ENCODE results near the gene DUOXA2.
"Not testable (repeated sequence)": the region's sequence is repeated elsewhere in the genome, so short reads cannot be mapped to it uniquely, and the experiment has no call there.

DUOXA2 gene

GRCh38 chr15:45118131-45118588, 4.0 kb downstream of the DUOXA2 start:
- DNase-seq: peak; percentile 81

- DNase-seq: no peak
Measured at GRCh38 chr15:45118996-45119395, 4.9 kb downstream of the DUOXA2 start.

GRCh38 chr15:45120081-45120972, 6.2 kb downstream of the DUOXA2 start:
- no peak for DNase-seq

- no peak for DNase-seq
Measured at GRCh38 chr15:45121020-45121419, 6.9 kb downstream of the DUOXA2 start.

- DNase-seq: no peak
Measured at GRCh38 chr15:45121706-45122417, 7.7 kb downstream of the DUOXA2 start.

- DNase-seq: no peak
Measured at GRCh38 chr15:45122719-45123118, 8.6 kb downstream of the DUOXA2 start.

- no peak for DNase-seq
Measured at GRCh38 chr15:45123397-45123796, 9.3 kb downstream of the DUOXA2 start.

GRCh38 chr15:45126535-45127158, 12.5 kb downstream of the DUOXA2 start:
- DNase-seq: no peak

GRCh38 chr15:45128971-45129639, 15.0 kb downstream of the DUOXA2 start:
- DNase-seq: no peak

- no peak for DNase-seq
Measured at GRCh38 chr15:45129651-45130129, 15.6 kb downstream of the DUOXA2 start, which contains the start of the genes DUOX1 and DUOXA1. DUOX1 (plus strand) TSS chr15:45129994; CDS start chr15:45131967, 1,973 bp downstream. DUOXA1 (minus strand) TSS chr15:45129879; CDS start chr15:45123014, 6,865 bp downstream.

GRCh38 chr15:45130291-45131000, 16.3 kb downstream of the DUOXA2 start:
- DNase-seq: no peak

GRCh38 chr15:45131510-45131909, 17.4 kb downstream of the DUOXA2 start:
- DNase-seq: no peak

- DNase-seq: no peak
Measured at GRCh38 chr15:45132844-45133560, 18.9 kb downstream of the DUOXA2 start.

GRCh38 chr15:45133561-45133920, 19.4 kb downstream of the DUOXA2 start:
- no peak for DNase-seq

GRCh38 chr15:45134046-45134445, 19.9 kb downstream of the DUOXA2 start:
- DNase-seq: no peak

GRCh38 chr15:45134682-45135604, 20.8 kb downstream of the DUOXA2 start:
- peak; percentile 16 for DNase-seq

- DNase-seq: not testable (repeated sequence)
Measured at GRCh38 chr15:45135705-45136377, 21.7 kb downstream of the DUOXA2 start.

GRCh38 chr15:45136378-45136764, 22.2 kb downstream of the DUOXA2 start:
- no peak for DNase-seq

GRCh38 chr15:45137703-45138102, 23.6 kb downstream of the DUOXA2 start:
- DNase-seq: no peak

Data from NCI-H345 (cell line).